ENCODE results near the gene PDS5A.
"Not testable (repeated sequence)": the region's sequence is repeated elsewhere in the genome, so short reads cannot be mapped to it uniquely, and the experiment has no call there.

The PDS5A gene

DNA sequence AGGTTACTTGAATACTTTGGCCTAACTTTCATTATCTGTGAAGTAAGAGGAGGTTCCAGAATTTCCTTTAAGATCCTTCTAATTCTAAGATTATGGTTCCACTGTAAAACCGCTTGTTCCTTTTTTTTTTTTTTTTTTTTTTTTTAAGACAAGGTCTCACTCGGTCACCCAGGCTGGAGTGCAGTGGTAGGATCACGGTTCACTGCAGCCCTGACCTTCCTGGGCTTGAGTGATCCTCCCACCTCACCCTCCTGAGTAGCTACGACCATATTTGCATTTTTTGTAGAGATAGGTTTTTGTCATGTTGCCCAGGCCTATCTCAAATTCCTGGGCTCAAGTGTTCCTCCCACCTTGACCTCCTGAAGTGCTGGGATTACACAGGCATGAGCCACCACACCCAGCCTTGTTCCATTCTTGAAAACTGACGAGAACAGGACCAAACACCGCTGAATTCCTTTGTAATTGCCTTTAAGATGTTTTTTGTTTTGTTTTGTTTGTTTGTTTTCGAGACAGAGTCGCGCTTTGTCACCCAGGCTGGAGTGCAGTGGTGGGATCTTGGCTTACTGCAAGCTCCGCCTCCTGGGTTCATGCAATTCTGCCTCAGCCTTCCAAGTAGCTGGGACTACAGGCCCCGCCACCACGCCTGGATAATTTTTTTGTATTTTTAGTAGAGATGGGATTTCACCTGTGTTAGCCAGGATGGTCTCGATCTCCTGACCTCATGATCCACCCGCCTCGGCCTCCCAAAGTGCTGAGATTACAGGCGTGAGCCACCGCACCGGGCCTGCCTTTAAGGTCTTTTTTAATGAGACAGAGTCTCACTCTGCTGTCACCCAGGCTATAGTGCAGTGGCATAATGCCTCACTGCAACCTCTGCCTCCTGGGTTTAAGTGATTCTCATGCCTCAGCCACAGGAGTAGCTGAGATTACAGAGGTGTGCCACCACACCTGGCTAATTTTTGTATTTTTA, 6.8 kb downstream of the PDS5A start:
- DNase-seq (ENCODE audit: low read depth), result no peak

DNA sequence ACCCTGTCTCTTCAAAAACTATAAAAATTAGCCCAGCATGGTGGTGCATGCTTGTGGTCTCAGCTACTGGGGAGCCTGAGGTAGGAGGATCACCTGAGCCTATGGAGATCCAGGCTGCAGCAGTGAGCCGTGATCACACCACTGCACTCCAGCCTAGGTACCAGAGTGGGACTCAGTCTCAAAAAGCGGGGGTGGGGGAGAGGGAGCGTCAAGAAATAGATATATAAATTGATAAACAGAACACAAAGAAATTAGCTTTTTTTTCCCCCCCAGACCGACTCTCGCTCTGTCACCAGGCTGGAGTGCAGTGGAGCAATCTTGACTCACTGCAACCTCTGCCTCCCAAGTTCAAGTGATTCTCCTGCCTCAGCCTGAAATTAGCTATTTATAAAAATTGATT, 14.1 kb downstream of the PDS5A start:
- DNase-seq (ENCODE audit: low read depth), result no peak

DNA sequence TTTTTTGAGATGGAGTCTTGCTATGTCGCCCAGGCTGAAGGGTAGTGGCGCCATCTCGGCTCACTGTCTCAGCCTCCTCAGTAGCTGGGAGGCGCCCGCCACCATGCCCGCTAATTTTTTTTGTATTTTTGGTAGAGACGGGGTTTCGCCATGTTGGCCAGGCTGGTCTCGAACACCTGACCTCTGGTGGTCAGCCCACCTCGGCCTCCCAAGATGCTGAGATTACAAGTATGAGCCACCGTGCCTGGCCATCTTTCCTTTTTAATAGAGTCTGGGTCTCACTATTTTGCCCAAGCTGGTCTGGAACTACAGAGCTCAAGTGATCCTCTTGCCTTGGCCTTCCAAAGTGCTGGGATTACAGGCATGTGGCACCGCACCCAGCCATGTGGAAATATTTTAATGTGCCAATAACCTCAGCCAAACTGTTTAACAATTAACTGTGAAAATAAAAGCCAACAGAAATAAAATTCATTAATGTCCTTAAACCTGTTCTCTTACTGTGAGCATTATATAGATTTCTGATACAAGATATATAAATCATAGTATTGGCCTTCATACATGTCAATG, 16.3 kb downstream of the PDS5A start:
- no peak for DNase-seq (ENCODE audit: low read depth)

DNA sequence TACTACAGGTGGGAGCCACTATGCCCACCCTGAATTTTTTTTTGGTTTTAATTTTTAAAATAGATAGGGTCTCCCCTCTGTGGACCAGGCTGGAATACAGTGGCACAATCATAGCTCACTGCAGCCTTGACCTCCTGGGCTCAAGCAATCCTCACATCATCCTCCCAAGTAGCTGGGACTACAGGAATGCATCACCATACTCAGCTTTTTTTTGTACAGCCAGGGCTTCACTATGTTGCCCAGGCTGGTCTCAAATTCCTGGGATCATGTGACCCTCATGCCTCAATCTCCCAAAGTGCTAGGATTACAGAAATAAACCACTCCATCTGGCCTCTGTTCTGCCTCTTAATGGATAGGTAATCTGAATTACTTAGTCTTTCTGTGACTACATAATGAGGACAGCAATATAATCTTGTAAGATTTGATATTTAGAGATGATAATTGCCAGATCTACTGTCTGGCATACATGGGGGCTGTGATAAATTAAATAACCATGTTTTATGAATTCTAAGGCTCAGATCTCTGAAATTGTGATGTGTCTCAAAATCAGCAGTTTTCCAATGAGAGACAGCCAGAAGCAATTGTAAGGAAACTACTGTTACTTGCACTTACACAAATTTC, 26.7 kb downstream of the PDS5A start:
- DNase-seq (ENCODE audit: low read depth), result no peak

DNA sequence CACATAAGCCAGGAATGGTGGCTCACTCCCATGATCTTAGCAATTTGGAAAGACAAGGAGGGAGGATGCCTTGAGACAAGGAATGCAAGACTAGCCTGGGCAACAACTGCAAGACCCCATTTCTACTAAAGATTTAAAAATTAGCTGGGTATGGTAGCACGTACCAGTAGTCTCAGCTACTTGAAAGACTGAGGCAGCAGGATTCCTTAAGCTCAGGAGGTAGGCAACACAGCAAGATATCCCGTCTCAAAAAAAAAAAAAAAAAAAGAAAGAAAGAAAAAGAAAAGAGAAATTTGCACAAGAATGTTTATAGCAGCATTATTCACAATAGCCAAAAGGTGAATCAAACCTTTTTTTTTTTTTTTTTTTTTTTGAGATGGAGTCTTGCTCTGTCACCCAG, 29.7 kb downstream of the PDS5A start:
- no peak for DNase-seq (ENCODE audit: low read depth)

DNA sequence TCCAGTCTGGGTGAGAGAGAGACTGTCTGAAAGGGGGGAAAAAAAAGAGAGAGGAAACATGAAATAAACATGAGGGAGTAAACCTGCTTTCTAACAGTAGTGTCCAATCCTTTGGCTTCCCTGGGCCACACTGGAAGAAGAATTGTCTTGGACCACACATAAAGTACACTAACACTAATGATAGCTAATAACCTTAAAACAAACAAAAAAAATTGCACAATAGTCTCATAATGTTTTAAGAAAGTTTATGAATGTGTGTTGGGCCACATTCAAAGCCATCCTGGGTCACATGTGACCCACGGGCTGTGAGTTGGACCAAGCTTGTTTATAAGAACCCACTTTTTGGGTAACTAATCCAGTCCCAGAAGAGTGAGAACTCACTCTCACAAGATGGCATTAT, 30.3 kb downstream of the PDS5A start:
- no peak for DNase-seq (ENCODE audit: low read depth)

DNA sequence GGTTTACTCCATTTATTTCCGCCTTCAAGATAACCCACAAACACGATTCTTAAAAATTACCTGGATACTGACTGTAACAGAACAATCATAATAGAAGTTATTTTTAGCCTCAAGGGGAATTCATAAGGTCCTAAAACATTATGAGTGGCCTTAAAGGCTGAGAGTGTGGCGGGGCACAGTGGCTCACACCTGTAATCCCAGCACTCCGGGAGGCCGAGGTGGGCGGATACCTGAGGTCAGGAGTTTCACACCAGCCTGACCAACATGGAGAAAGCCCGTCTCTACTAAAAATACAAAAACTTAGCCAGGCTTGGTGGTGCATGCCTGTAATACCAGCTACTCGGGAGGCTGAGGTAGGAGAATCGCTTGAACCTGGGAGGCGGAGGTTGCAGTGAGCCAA, 33.5 kb downstream of the PDS5A start:
- DNase-seq (ENCODE audit: low read depth), result not testable (repeated sequence)

DNA sequence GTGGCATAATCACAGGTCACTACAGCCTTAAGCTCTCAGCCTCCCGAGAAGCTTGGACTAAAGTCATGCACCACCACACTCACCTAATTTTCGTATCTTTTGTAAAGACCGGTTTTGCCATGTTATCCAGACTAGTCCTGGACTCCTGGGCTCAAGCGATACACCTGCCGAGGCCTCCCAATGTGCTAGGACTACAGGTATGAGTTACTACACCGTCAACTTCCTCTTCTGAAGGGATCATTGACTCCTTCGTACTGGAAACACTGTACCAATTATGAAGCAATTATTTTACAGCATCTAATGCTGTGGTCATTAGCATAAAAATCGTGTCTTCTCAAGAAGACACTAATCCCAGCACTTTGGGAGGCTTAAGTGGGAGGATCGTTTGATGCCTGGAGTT, 35.2 kb downstream of the PDS5A start:
- no peak for DNase-seq (ENCODE audit: low read depth)

DNA sequence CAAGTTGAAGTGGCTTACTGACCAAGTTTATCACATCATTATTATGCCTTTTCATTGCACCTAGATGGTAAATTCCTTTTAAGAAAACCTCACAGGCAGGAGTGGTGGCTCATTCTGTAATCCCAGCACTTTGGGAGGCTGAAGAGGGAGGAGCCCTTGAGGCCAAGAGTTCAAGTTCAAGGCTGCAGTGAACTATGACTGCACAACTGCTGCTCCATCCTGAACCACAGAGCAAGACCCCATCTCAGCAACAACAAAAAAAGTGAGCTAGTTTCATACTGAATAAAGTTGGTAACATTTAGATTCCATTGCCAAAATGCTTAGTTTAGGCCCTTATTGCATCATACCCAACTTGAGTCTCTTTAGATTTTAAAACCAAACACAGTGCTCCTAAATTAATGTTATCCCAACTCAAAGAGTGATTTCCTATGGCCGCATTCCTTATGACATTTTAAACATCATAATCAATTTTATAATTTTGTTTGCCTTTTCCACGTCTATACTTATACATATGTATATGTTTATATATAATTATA, 36.0 kb downstream of the PDS5A start:
- no peak for DNase-seq (ENCODE audit: low read depth)

DNA sequence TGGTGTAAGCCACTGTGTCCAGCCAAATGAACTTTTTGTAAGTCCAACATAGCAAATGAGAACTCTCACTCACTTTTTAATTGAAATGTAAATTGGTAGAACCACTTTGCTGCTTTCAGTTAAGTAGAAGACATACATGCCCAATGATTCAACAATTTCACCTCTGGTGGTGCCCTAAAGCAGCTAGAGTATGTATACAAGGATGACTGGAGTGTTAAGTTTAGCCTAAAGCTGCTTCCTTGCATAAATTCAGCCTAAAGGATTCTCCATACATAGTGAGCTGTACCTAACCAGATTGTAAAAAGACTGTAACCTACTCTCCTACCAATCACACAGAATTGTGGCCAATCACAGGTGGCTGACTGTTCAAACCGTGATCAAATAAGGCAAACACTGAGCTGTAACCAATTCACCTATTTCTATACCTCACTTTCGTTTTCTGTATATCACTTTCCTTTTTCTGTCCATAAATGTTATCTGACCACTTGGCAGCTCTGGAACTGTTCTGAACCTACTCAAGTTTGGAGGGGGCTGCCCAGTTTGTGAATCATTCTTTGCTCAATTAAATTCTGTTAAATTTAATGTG, 39.9 kb downstream of the PDS5A start:
- no peak for DNase-seq (ENCODE audit: low read depth)

DNA sequence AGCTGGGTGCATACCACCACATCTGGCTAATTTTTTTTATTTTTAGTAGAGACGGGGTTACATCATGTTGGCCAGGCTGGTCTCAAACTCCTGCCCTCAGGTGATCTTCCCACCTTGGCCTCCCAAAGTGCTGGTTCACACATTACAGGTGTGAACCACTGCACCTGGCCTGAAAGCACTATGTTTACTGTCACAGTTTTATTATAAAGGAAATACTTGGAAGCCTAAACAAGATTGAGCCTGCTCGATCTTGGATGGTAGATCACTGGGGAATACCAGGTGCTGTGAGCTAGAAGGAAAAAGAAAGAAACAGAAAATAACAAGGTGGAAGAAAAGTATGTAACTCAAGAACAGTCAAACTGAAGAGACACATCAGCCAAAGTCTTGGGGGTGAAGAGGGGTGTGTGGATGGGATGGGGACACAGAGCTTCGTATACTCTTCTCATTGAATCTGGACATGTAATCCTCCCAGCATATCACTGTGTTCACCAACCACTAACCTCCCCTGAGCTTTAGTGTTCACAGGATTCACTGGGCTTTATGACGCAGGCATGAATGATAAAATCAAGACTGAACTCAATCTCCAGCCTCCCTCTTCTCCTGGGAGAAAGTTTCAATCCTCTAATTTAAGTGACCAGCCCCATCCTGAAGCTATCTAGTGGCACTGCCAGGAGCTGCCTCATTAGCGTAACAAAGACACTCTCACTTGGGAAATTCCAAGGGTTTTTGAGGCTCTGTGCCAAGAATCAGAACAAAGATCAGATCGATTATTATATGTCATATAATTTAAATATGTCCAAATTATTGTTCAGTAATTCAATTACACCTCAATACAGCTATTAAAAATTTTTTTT, 40.9 kb downstream of the PDS5A start:
- no peak for DNase-seq (ENCODE audit: low read depth)

DNA sequence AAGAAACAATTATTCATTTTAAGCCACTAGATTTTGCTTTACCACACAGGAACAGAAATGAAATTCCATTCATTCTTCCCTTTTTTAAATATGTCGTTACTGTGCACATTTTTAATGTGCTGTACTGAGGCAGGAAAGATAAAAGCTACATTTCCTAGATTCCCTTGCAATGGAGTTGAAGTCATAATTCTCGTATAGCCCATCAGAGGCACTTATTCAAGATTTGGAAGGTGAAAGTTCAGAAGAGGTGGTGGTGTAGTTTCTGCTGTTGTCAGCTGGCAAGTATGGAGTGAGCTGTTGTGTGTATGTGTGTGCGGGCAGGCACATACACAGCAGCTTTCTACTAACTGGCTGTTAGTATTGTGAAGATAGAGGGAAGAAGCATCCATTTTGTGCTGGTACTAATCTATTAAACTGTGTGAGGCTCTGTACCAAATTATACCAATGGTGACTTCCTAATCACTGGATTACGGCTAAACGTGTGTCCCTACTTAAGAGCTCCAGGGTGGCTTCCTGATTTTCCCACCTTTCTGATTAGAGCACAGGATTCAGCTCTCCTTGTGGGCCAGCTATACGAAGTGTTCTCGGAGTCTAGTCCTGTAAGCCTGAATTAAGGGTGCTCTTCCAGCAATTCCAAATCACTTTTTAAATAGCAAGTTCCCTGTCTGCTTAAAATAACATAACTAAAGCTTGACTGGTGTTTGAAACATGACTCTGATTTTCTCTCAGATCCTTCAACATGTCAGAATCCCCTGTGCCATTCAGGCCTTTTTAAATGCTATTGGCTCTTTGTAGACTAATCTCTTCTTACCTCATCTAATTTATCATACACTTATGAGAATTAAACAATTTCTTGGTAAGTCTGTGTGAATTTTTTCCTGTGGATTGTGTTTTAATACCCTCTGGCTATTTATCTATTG, 43.8 kb downstream of the PDS5A start:
- DNase-seq (ENCODE audit: low read depth), result no peak

DNA sequence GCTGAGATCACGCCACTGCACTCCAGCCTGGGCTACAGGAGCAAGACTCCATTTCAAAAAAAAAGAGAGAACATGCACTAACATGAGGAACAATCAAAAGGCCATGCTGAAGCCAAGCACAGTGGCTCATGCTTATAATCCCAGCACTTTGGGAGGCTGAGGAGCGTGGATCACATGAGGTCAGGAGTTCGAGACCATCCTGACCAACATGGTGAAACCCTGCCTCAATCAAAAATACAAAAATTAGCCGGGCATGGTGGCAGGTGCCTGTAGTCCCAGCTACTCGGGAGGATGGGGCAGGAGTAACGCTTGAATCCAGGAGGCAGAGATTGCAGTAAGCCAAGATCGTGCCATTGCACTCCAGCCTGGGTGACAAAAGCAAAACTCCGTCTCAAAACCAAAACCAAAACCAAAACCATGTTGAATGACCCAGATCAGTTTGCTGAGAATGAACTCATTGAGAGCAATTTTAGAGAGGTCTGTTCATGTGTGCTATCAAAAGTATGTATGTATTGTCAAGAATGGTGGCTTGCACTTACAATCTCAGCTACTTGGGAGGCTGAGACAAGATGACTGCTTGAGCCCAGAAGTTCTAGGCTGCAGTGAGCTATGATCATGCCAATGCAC, 44.8 kb downstream of the PDS5A start:
- no peak for DNase-seq (ENCODE audit: low read depth)

DNA sequence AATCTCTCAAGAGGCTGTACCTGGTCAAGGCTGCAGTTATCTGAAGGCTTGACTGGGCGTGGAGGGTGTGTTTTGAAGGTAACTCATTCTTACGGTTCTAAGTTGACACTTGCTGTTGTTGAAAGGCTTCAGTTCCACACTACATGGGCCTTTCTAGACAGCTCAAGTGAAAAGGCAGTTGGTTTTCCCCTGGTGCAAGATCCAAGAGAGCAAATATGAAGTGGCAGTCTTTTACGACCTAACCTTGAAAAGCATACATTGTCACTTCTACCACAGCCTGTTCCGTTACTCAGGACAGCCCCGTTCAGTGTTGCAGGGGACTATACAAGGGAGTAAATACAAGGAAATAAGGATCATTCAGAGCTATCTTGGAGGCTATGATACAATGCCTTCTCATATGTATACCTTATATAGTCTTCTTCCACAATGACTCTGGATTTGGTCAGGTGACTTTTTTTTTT, 46.2 kb downstream of the PDS5A start:
- no peak for DNase-seq (ENCODE audit: low read depth)

DNA sequence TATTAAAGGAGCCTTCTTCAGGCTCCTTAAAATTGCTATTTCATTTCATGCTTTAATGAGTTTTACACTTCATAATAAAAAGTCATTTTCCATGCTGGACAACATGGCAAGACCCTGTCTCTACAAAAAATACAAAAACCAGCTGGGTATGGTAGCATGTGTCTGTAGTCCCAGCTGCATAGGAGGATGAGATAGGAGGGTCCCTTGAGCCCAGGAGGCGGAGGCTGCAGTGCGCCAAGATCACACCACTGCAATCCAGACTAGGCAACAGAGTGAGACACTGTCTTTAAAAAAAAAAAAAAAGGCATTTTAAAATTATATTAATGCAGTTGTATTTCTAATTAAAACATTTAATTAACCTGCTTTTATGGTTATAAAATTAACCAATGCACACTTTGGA, 49.2 kb downstream of the PDS5A start:
- no peak for DNase-seq (ENCODE audit: low read depth)

DNA sequence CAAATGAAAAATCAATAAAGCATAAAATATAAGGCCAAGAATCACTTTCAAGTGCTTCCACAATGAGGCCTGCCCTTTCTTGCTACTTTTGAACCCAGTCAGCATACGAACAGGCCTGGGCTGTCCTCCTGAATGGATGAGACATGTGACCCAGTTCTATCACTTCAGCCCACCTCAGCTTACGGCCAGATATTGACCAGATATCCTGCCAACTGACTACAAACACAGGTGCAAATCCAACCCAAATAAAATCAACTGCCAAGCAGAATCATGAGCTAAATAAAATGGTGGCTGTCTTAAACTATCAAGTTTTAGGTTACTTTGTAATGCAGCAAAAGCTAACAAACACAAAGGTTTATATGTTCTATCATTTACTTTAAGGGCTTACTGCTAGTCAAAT, 53.7 kb downstream of the PDS5A start:
- no peak for DNase-seq (ENCODE audit: low read depth)

DNA sequence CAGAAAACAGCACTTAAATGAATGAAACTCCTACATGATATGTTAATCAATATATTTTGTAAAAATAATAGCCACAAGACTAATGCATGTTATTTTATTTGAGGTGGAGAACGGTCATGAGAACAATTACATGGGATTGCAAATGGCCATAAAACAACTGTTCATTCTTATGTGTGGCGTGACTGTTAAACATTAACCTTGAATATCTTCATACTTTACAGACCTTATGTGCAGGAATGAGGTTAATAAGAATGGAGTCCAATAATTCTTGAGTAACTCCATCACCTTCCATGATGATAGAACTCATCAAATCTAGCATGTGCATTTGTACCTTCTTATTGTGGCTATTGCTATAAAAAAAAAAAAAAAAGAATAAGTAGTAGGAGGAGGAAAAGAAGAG, 55.3 kb downstream of the PDS5A start:
- no peak for DNase-seq (ENCODE audit: low read depth)

DNA sequence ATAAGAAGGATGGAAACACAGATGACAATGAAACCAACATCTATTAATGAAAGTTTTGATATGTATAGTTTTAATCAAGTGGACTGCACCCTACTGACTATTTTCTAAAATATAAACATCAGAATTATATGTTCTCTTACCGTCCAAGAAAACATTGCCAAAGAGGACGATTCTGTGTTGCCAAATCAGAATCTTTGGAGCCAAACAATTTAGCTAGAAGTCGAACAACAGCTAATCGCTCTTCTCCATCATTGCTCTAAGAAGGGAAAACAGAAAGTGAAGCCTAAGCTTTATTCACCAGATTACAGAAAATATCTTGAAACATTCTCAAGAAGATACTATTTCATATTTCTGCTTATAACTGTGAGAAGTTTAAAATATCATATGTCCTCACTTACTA, 64.2 kb downstream of the PDS5A start:
- DNase-seq (ENCODE audit: low read depth), result no peak

DNA sequence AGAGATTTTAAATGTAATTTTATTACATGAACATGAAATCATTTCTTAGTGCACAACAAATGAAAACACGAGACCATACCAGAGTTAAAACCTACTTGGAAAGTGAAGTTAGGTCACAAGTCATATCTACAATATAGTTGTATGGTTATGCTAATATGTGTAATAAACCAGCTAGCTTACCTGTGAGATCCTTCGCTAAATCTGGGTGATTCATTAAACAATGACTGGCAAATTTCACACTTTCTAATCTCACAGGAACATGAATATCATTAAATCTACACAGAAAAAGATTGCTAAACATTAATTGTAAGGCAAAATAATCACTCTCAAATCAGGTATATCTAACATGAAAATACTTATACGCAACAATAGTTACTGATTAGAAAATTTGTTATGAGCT, 67.6 kb downstream of the PDS5A start:
- DNase-seq (ENCODE audit: low read depth), result no peak

DNA sequence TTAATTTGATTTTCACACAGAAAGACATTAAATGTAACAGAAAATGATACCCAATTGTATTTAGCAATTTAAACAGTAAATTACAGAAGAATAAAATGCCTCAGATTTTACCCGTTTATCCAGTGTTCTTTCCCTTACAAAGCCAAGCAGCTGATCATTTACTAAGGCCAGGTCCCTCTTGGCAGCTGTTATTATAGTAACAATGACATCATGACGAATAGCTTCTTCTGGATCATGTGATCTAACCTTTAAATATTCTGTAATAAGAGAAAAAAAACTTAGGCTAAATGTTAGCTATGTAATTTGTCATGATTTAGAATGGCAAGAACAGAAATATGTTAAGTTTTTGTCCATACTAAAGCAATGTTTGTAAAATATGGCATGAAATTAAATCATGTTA, 69.4 kb downstream of the PDS5A start:
- DNase-seq (ENCODE audit: low read depth), result no peak
